Activated T-helper 1 cell treated with Interleukin-2 at 50 U/mL for 16 hours (primary cell): ENCODE measurements around the gene INSR.

Source experiments
- DNase-seq: peaks from one replicate; pipeline ENCODE4 v3.0.0-alpha.2; 2020; ENCODE audit warnings: low read depth

The INSR gene

DNA sequence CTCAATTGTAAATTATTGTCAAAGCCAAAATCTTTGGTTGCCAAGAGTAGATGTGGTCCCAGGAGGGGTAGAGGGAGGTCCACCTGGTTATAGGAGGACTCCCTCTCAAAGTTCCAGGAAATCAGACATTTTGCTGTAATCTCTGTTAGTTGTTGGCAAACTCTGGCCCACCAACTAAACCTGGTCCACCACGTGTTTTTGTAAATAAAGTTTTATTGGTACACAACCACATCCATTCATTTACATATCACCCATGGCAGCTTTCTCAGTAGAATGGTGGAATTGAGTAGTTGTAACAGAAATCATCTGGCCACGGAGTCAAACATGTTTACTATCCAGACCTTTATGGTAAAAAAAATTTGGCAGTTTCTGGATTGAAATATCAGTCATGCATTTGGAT is 154.1 kb downstream of the INSR start:
- DNase-seq, result no peak

DNA sequence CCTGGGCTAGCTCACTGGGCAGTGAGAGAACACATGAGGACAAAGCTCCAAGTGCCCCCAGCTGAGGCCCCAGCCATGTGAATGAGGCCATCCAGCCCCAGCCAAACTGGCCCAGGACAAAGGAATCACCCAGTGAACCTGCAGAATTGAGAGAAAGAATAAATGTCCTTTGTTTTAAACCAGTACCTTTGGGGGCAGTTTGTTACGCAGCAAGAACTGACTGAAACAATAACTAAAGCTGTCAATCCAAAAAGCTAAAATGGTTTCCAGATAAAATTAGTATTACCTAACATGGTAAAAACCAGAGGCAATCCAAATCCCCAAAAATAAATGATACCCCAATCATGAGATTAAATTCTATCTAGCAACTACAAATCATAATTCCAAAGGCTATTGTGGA is 155.1 kb downstream of the INSR start:
- no peak for DNase-seq

DNA sequence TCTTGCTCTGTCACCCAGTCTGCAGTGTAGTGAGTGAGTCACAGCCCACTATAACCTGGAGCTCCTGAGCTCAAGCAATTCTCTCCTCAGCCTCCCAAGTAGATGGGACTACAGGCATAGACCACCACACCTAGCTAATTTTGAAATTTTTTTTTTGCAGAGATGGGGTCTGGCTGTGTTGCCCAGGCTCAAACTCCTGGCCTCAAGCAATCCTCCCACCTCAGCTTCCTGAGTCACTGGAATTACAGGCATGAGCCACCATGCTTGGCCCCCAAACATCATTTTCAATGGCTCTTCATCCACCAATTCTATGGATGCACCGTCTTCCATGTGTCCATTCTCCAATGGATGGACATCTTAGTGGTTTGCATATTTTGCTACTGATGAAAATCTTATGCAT is 155.8 kb downstream of the INSR start:
- DNase-seq, result no peak

DNA sequence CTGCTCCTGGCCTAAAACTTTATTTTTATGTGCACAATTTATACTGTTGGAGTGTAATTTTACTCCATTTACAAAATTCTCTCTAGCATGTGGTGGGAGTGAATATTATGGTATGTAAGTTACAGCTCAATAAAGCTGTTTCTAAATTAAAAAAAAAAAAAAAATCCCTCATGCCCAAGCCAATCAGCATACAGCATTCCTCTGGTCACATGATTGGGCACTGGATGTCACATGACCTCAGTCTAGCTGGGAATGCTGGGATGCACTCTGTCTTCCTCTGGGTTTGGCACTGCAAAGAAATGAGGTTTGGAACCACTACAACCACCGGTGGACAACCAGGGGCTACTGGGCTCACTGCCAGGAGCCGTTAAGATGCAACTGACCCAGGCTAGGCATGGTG is 157.1 kb downstream of the INSR start:
- DNase-seq, result no peak

DNA sequence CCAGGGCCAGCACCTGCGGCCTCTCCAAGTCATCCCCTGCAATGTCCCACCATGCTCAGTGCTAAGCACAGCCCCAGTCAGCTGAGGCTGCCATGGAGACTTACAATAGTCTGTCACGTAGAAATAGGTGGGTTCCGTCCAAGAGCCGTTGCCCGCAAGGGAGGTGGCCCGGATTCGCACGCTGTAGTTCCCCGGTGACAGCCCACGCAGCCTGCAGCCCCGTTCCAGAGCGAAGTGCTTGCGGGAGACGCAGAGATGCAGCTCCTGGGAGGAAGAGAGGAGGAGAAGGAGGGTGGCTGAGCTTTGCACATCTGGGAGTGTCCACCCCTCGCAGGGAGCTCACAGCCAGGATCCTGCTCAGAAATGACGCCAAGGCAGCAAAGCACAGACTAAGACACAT is 162.2 kb downstream of the INSR start:
- DNase-seq, result no peak

DNA sequence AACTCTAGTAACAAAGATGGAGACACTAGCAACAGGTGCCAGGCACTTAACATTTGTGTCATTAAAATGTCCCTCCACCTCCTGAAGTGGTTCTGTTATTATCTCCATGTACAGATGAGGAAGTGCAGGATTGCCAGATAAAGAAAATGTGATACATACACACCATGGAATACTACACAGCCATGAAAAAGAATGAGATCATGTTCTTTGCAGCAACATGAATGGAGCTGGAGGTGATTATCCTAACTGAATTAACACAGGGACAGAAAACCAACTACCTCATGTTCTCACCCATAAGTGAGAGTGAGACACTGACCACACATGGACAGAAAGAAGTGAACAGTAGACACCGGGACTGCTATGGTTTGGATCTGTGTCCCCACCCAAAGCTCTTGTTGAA is 164.2 kb downstream of the INSR start:
- no peak for DNase-seq

DNA sequence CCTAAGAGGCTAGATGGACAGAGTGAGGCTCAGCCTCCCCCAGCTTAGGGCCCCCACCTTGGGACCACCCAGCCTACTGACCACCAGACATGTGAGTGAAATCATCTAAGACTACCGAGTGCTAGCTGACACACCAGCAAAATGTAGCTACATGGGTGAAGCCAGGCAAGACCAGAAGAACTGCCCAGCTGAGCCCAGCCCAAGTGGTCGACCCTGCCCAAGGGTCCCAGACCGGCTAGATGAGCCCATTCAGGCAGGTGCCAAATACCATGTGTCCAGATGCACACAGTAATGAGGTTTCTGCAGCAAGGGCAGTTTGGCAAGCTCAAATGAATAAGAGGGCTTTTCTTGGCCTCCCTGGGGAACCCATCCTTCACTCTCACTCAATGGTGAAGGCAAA is 168.1 kb downstream of the INSR start:
- no peak for DNase-seq

DNA sequence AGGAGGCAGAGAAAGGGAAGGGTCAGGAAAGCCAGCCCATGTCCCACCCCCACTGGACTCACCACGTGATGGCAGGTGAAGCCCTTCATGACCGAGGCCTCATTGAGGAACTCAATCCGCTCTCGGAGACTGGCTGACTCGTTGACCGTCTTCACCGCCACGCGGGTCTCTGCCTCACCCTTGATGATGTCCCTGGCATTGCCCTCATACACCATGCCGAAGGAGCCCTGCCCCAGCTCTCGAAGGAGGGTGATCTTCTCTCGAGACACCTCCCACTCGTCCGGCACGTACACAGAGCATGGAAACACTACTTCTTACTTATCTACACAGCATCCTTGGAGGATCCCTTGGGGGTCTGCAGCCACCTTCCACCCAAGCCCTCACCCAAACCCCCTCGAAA is 169.0 kb downstream of the INSR start:
- DNase-seq, result no peak

DNA sequence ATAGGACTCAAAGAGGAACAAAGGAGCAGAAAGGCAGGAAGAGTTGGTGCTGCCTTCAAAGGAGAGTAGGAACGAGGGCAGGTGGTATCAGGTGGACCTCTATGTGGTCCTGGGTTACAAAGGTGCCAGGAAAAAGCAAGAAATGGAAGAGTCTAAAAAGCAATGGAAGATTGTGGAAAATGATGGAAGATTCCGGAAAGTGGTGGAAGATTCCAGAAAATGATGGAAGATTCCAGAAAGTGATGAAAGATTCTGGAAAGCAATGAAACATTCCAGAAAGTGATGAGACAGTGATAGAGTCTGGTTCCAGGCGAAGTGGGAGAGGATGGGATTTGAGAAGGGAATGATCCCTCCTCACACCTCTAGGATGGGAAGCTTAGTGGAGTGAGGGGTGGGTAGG is 169.4 kb downstream of the INSR start:
- DNase-seq, result no peak

DNA sequence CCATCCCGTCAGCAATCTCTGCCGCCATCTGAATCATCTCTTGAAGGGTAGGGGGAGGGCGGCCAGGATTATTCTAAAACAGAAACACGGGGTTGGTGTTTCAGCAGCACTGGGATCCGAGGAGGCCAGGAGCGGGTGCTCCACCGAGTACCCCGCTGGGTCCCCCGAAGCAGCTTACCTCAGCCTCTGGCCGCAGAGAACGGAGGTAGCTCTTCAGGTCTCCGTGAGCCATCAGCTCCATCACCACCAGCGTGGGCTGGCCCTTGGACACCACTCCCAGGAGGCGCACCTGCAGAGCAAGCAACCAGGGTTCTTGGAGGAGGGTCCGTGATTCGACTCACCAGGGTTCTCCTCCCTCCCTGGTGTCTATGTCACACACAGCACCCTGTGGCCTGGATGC is 171.5 kb downstream of the INSR start:
- DNase-seq, result no peak

DNA sequence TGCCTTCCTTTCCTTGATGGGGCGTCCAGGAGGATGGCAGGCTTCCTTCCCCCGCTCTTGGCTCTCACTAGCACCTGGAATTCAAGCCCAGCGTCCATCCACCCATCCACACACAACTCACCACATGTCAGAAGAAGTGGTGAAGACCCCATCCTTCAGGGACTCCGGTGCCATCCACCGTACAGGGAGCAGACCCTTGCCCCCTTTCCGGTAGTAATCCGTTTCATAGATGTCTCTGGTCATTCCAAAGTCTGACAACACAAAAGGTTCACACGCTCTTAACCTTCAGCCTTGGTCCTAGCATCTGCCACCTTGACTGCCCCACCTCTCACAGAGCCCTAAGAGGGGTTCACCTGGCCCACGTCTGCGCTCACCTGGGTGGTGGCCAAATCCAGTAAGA is 173.7 kb downstream of the INSR start:
- no peak for DNase-seq

DNA sequence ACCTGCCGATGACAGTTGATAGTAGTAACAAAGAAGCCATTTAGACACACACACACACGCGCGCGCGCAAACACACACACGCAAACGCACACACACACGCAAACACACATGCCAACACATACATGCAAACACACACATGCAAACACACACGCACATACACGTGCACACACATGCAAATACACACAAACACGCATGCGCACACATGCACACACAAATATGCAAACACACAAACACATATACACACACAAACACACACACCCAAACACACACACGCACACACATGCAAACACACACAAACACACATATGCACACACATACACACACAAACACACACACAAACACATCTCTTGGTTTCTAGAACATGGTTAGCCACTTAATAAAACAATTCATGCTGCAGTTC is 174.6 kb downstream of the INSR start:
- DNase-seq, result no peak

DNA sequence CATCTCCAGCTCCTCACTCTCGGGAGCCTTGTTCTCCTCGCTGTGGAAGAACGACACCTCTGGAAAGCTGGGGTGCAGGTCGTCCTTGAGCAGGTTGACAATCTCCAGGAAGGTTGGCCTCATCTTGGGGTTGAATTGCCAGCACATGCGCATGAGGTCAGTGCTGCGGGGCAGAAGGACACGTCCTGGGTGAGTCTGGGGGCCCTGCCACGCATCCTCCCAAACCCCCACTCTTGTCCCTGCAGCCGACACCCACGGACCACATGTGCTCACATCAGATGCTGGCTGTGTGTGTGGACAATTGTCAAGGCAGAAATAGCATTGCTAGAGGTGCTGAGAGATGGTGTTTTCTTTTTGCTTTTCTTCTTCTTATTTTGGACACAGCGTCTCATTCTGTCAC is 177.0 kb downstream of the INSR start:
- no peak for DNase-seq

DNA sequence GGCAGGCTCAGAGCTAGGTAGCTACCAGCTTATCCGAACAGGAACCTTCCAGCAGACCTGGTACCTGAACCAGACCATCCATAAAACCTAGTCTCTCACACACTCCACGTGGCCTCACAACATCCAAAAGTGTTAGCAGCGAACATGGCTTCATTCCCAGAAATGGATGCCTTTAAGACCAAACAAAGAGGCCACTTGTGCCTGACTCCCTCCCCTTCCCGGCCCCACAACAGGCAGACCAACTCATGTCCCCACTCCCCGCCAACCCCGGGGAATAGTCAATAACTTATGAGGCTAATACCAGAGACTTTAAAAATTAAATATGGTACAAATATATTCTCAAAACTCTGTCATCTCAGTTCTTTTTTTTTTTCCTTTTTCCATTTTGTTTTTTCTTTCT is 178.5 kb downstream of the INSR start:
- DNase-seq, result no peak

DNA sequence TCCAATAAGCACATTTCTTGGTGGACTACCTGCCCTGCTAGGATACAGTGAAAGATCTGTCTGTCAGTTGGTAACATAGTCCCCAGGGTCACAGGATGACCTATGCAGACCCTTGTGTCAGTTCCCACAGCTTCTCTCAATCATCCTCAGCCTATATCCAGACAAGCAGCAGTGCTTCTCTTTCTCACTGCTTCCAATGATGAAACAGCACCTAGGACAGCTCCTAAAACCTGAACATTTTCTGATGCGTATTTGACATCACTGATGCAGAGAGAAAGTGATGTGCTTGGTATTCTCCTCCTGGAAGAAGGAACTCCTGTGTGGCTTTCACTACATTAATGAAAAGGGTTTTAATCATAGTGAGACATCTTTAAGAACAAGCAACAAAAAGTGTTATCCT is 181.0 kb downstream of the INSR start:
- DNase-seq, result no peak

DNA sequence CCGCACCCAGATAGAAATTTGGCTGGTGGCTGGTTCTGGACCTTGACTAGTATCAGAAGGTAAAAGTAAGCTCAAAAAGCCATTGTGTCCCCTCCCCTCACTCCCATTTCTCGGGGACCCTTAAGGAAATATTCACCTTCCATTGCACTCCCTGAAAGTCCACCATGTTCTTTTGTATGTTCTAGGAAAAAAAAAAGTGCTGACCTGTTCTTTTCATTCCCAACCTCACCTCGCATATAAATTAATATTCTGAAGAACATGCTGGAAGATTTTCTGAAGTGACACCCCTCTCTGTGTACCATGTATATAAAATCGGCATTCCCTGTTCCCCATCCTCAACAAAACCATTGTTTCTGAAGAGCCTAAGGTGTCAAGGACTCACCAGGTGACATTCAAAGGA is 181.5 kb downstream of the INSR start:
- no peak for DNase-seq

DNA sequence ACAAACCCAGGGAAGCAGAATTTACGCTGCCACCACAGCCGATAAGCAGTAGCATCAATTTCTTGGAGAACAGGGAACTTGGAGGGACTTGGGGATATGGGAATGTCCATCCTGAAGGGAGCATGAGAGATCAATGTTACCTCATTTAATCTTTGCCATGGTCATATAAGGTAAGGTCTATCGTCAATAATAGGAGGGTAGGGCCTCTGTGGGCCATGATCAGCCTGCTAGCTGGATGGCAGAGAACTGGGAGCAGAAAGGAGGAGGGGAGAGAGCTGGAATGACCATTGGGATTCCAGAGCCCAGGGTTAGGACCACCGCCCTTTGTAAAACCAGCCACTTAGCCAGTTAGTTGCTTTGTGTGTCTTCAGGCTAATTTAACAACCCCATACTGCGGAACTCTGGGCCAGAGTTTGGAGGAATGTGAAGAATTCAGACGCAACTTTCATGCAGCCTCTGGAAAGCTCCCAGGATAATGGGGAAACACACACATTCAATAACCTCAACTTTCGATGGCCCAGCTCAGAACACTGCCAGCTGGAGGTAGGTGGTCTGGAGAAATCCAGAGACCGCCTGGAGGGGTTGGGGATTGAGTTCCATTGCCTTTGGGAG is 184.4 kb downstream of the INSR start:
- DNase-seq, result no peak

DNA sequence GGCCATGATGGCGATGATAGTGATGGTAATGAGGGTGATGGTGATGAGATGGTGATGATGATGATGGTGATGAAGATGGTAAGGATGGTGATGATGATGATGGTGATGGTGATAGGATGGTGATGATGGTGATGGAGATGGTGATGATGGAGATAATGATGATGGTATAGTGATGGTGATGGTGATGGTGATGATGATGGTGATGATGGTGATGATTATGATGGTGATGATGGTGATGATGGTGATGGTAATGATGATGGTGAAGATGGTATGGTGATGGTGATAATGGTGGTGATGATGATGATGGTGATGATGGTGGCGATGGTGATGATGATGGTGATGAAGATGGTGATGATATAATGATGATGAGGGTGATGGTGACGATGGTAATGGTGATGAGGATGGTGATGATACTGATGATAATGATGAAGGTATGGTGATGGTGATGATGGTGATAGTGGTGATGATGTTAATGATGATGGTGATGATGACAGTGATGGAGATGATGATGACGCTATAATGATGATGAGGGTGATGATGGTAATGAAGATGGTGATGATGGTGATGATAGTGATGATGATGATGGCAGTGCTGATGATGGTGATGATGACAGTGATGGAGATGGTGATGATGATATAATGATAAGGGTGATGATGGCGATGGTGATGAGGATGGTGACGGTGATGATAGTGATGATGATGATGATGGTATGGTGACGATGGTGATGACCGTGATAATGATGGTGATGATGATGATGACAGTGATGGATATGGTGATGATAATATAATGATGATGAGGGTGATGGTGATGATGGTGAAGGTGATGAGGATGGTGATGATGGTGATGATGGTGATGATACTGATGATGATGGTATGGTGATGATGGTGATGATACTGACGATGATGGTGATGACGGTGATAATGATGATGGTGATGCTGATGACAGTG is 187.2 kb downstream of the INSR start:
- no peak for DNase-seq

DNA sequence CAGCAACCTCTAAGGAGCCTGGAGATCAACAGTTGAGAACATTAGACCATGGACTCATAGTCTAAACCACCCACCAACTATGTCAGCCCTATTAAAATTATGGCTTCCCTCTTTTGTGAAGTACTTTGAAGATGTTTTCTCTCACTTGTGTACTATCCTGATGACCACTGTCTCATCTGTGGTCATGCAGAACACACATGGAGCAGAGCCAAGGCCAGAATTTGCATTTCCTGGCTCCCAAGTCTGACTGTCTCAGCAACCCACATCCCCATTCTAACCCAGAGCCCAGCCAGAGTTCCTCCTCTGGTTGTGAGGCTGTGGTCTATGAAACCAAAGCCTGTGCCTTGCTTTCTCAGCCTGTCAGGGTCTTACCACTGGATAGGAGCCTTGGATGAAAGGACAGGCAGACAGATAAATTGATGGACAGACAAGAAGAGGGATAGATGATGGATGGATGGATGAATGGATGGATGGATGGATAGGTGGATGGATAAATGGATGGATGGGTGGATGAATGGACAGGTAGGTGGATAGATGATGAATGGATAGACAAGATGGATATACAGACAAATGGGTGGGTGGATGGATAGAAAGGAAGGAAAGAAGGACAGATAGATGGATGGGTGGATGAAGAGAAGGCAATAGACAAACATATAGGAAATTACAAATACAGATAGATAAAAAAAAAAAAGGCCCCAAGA is 189.3 kb downstream of the INSR start:
- no peak for DNase-seq

DNA sequence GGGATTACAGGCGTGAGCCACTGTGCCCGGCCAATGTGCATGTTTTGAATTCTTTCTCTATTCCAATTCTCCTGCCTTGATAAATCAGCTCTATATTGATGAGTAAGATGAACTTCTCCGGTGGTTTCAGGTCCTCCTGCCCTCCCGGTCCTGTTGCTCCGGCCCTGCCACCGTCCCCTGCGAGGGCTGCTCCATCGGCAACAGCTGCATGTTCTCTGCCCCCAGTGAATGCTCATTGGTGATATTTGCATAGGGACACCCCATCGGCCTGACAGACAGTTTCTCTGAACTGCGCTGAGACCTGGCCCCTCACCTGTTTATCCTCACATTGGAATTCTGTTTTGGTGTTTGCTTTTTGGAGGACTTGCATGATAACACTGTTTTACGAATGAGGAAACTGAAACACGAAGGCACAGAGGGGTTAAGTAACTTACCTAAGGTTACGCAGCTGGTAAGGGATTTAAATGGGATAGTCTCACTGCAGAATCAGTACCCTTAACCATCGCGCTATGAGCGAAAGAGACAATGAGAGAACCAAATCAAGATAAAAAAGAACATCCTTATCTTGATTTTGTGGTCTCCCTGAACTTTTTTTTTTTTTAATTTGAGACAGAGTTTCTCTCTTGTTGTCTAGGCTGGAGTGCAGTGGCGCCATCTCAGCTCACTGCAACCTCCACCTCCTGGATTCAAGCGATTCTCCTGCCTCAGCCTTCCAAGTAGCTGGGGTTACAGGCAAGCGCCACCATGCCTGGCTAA is 192.5 kb downstream of the INSR start:
- no peak for DNase-seq

DNA sequence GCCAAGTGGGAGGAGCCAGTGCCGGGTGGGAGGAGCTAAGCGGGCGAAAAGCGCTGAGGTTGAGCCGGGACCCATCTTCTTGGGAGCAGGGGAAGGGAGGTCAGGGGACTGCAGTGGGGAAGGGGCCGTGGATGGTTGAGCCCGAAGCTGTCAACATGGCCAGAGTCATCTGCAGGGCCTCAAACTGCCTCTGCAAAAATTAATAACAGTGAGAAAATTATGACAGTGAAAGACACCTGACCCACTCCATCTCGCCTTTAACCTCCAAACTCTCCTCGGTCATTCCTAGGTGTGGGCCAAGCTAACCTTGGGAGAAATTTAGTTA is 194.7 kb downstream of the INSR start:
- DNase-seq, result no peak
